GM12865 (cell line): ENCODE results near the gene RASSF1.

Source experiments
- DNase-seq: peaks from one replicate; pipeline ENCODE4 v3.0.0; 2010; ENCODE audit warnings: low read depth
- H3K4me3 ChIP-seq: 2 replicates; pipeline ENCODE4 v1.5.1; 2011; ENCODE audit warnings: mild to moderate bottlenecking, low read depth, low read length, control low read depth
- CTCF ChIP-seq: IDR thresholded peaks from 2 replicates; pipeline ENCODE4 v1.5.1; 2011; ENCODE audit warnings: low read length, control low read depth, low read depth, inconsistent platforms; ENCODE audit not compliant: insufficient read depth; ENCODE audit errors: missing control alignments

Gene RASSF1

GRCh38 chr3:50337175-50337861 is 3.3 kb downstream of the RASSF1 start:
- DNase-seq, result peak; percentile 100
- peak overlapping the region; percentile 96 for H3K4me3 ChIP-seq
- no peak for TF ChIP-seq CTCF

GRCh38 chr3:50336452-50337174 is 4.0 kb downstream of the RASSF1 start:
- no peak for TF ChIP-seq CTCF
- no peak for DNase-seq
- peak overlapping the region; percentile 96 for H3K4me3 ChIP-seq

GRCh38 chr3:50334339-50335075 is 6.1 kb downstream of the RASSF1 start:
- no peak for DNase-seq
- TF ChIP-seq CTCF, result no peak
- no peak overlapping the region for H3K4me3 ChIP-seq

- no peak overlapping the region for H3K4me3 ChIP-seq
- no peak for TF ChIP-seq CTCF
- no peak for DNase-seq
Observed at GRCh38 chr3:50333744-50334328, 6.8 kb downstream of the RASSF1 start.

- no peak for TF ChIP-seq CTCF
- DNase-seq, result no peak
Observed at GRCh38 chr3:50331364-50331907, 9.2 kb downstream of the RASSF1 start.

DNA sequence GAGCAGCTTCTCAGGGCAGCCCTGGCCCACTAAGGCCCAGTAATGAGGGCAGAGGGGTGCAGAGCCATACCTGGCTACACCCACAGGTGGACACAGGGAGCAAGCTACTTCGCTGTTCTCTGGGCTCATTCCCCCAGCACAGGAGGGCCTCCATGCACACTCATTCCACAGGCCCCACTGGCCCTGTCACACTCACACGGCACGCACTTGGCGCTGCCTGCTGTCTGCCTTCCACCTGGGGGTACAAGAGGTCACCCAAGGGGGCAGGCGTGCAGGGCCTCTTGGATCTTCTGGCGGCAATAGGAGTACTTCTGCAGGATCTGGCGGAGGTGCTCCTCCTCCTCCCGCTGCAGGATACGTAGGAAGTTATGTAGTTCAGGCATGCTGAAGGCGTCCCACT is 10.3 kb downstream of the RASSF1 start:
- H3K4me3 ChIP-seq, result no peak overlapping the region
- TF ChIP-seq CTCF, result no peak
- DNase-seq, result no peak

More at GRCh38 chr3:50331364-50331907, 9.2 kb downstream of the RASSF1 start:
- H3K4me3 ChIP-seq, result no peak overlapping the region
